Uterus (tissue), 4 donors: Measurements from ENCODE around the gene BIVM. TPM values are rescaled to one million over a fixed set of nuclear protein-coding genes. Genes with fewer than 3 reads are reported as not detected.

Experiments
- DNase-seq, 2 donors: peaks; one replicate each; pipeline ENCODE4 v3.0.0-alpha.2; 2019 to 2020
- H3K27ac ChIP-seq, 2 donors: fragments of 200-600 bp; sonication (generic); 1 replicate in 1 of 2; 2 replicates in 1 of 2; pipeline ENCODE4 v1.5.1; 2016 to 2018
- H3K27me3 ChIP-seq, 2 donors: fragments of 200-600 bp; sonication (generic); one replicate each; pipeline ENCODE4 v1.5.1; 2018 to 2019; ENCODE audit warnings: control low read depth in 1 of 2
- H3K36me3 ChIP-seq, 2 donors: fragments of 200-600 bp; sonication (generic); one replicate each; pipeline ENCODE4 v1.5.1; 2019; ENCODE audit warnings: control low read depth in 1 of 2
- H3K4me1 ChIP-seq, 2 donors: fragments of 200-600 bp; sonication (generic); one replicate each; pipeline ENCODE4 v1.5.1; 2018 to 2019; ENCODE audit warnings: control low read depth in 1 of 2
- H3K4me3 ChIP-seq, 2 donors: fragments of 200-600 bp; sonication (generic); 1 replicate in 1 of 2; 2 replicates in 1 of 2; pipeline ENCODE4 v1.5.1; 2018 to 2019; ENCODE audit warnings: mild to moderate bottlenecking in 1 of 2
- H3K9me3 ChIP-seq, 2 donors: fragments of 200-600 bp; sonication (generic); one replicate each; pipeline ENCODE4 v1.5.1; 2019; ENCODE audit warnings: control low read depth in 1 of 2
- POLR2A ChIP-seq, 2 donors: fragments of 450-650 bp; IDR thresholded peaks; one replicate each; pipeline ENCODE4 v1.6.1; 2016; ENCODE audit warnings: antibody characterized with exemption in 2 of 2, mild to moderate bottlenecking in 1 of 2, moderate library complexity in 1 of 2
- intact Hi-C: fragments of 100-400 bp; cut with DNase I; formaldehyde crosslinking; loops from one replicate; pipeline ENCODE4 v1.15.1; 2023; ENCODE audit warnings: low total_unique reads
- total RNA-seq, 4 donors: library from RNA; depleted of rRNA in 3 of 4; stranded (reverse); fragments of >200 nt in 3 of 4; gene quantifications; one replicate each; pipeline versions ENCODE4 v1.1.0 to v1.2.4, GENCODE V29; 2014 to 2023
- TF ChIP-seq, protein P1 (sequence below), 4 experiments: fragments of 200-600 bp in 2 of 4; fragments of 450-650 bp in 2 of 4; sonication (generic) in 2 of 4; IDR thresholded peaks; one replicate each; pipeline ENCODE4 v1.5.1; 2016 to 2019; ENCODE audit warnings: antibody characterized with exemption in 4 of 4, mild to moderate bottlenecking in 2 of 4, moderate library complexity in 1 of 4
- donor health status: DM: yes; HTN: yes; CAD: no.

Gene BIVM
- total RNA-seq, 4 donors from 2014 or later = 5.0 to 55.9 (median 18.0) TPM

DNA sequence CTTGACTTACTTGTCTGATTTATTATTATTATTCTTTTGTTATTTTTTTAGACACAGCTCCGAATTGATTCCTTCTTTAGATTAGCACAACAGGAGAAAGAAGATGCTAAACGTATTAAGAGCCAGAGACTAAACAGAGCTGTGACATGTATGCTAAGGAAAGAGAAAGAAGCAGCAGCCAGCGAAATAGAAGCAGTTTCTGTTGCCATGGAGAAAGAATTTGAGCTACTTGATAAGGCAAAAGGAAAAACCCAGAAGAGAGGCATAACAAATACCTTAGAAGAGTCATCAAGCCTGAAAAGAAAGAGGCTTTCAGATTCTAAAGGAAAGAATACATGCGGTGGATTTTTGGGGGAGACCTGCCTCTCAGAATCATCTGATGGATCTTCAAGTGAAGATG, 76.3 kb downstream of the BIVM start:
- DNase-seq = no peak
- Histone ChIP-seq H3K4me1 (no peaks in the 10 kb centered on the region), H3K4me3 (no peak overlapping the region), H3K9me3 (no peaks in the 10 kb centered on the region), H3K36me3 (no peaks in the 10 kb centered on the region), H3K27me3 (no peaks in the 10 kb centered on the region), H3K27ac (no peak overlapping the region)
- intact Hi-C loops = no loop called here
- no peak for TF ChIP-seq POLR2A (IDR thresholded peaks at IDR 0.05)
- TF ChIP-seq, protein P1, sequence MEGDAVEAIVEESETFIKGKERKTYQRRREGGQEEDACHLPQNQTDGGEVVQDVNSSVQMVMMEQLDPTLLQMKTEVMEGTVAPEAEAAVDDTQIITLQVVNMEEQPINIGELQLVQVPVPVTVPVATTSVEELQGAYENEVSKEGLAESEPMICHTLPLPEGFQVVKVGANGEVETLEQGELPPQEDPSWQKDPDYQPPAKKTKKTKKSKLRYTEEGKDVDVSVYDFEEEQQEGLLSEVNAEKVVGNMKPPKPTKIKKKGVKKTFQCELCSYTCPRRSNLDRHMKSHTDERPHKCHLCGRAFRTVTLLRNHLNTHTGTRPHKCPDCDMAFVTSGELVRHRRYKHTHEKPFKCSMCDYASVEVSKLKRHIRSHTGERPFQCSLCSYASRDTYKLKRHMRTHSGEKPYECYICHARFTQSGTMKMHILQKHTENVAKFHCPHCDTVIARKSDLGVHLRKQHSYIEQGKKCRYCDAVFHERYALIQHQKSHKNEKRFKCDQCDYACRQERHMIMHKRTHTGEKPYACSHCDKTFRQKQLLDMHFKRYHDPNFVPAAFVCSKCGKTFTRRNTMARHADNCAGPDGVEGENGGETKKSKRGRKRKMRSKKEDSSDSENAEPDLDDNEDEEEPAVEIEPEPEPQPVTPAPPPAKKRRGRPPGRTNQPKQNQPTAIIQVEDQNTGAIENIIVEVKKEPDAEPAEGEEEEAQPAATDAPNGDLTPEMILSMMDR (IDR thresholded peaks at IDR 0.05) = no peak

DNA sequence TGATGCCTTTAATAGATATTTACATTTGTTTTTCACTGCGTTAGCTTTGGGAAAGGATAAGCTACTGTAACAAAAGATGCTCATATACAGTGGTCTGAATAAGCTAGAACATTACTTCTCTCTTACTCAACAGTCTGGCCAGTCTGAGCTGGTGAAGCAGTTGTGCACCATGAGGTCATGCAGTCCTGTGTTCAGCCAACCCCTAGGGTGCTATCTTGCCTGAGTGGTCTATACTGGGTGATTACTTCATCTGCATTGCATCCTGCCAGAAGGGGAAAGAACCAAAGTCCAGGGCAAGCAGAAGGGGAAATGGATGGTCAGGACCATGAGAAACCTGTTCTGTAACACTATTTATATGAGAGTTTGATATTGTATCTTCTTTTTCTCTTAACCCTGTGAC, 78.4 kb downstream of the BIVM start:
- DNase-seq = no peak
- H3K9me3 ChIP-seq = no peaks in the 10 kb centered on the region
- no peaks in the 10 kb centered on the region for H3K36me3 ChIP-seq
- no peak overlapping the region for H3K27ac ChIP-seq
- intact Hi-C loops = no loop called here
- no peak overlapping the region for H3K4me3 ChIP-seq
- TF ChIP-seq POLR2A (IDR thresholded peaks at IDR 0.05) = no peak
- TF ChIP-seq, protein P1 (IDR thresholded peaks at IDR 0.05) = no peak
- H3K4me1 ChIP-seq = no peaks in the 10 kb centered on the region
- H3K27me3 ChIP-seq = no peaks in the 10 kb centered on the region

DNA sequence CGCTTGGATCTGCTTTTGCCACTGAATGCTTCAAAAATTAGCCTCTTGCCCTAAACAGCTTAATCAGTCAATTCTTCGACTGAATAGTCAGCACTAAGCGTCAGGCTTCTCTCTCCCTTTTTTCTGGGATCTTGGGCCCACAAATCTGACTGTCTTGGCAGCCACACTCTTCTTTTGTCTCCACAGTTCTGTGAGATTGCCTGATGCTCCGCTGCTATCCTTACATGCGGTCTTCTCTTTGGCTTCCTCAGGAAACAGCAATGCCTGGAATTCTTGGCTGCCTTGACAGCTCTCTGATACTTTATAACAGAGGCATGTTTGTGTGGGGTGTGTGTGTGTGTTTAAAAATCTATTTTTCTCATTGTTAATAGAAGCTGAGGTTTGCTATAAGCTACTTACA, 79.6 kb downstream of the BIVM start:
- intact Hi-C loops = no loop called here
- H3K27ac ChIP-seq = no peak overlapping the region
- no peak for DNase-seq
- no peaks in the 10 kb centered on the region for H3K36me3 ChIP-seq
- H3K4me3 ChIP-seq = no peak overlapping the region
- no peaks in the 10 kb centered on the region for H3K4me1 ChIP-seq
- H3K27me3 ChIP-seq = no peaks in the 10 kb centered on the region
- TF ChIP-seq, protein P1 (IDR thresholded peaks at IDR 0.05) = no peak
- no peak for TF ChIP-seq POLR2A (IDR thresholded peaks at IDR 0.05)
- H3K9me3 ChIP-seq = no peaks in the 10 kb centered on the region

DNA sequence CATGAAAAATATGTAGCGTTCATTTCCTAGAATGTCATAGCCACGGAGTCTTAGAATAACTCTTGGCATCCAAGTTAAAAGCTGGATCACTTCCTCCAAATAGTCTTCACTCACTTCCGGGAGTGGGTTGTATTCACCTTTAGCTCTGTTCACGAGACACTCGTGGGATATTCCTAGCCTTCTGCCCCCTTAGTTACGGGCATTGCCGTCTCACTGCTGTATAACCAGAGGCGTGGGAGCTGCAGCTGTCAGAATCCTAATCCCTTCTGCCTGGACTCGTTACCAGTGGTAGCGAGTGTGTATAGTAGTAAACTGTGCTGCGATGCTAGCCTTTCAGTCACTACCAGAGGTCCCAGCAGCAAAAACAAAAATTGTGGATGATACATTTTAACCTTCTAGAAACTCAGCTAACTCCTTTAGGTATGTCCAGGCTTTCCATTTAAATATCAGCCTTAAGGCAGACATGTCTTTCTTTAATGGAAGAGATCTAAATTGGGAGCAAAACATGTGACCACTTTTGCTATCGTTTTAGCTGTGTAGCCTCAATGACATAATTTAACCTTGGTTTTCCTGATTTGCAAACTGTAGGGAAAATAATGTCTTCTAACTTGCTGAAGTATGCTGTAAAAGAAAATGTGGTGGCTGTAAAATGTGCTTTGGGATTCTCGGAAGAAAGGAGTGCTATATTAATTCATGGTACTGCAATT, 81.0 kb downstream of the BIVM start:
- no peak overlapping the region for H3K27ac ChIP-seq
- TF ChIP-seq, protein P1 (IDR thresholded peaks at IDR 0.05) = no peak
- TF ChIP-seq POLR2A (IDR thresholded peaks at IDR 0.05) = no peak
- no peaks in the 10 kb centered on the region for H3K9me3 ChIP-seq
- intact Hi-C loops = no loop called here
- H3K27me3 ChIP-seq = no peaks in the 10 kb centered on the region
- no peaks in the 10 kb centered on the region for H3K4me1 ChIP-seq
- H3K36me3 ChIP-seq = no peaks in the 10 kb centered on the region
- no peak overlapping the region for H3K4me3 ChIP-seq
- DNase-seq = no peak

DNA sequence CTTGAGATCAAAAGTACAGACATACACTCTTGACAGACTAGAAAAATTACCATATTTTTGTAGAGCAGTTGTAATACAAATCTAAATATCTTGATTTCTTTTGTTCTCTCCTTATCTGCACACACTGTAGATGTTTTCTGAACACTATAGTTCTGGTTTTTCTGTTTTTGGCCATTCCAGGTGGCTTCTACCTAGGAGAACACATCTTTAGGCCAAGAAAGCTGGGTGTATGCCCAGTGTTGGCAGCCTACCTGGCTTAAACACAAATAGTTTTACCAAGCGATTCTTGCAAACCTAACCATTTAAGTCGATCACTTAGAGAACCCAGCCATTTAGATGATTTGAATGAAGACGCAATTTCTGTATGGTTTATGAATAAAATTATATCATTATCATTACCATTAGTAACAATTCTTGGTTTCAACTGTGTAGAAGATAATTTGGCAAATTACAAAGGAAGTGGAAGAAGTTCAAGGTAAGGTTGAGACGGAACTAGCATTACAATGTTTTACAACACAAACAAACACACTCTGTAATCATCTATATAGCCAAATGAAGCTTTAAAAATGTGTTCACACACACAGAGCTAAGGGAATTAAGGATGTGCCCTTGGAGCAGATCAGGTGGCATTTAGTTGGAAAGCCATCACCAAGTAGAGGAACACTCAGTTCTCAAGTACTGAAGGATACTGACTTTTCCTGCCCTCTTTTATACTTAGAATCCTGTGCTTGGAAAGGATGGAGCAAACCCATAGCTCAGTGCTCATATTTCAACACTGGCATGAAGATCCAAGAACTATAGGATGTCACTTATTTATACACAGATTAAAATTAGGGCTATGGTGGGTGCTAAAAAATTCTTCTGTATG, 83.1 kb downstream of the BIVM start:
- Histone ChIP-seq H3K4me3 (no peak overlapping the region), H3K36me3 (no peaks in the 10 kb centered on the region), H3K27me3 (no peaks in the 10 kb centered on the region), H3K9me3 (no peaks in the 10 kb centered on the region), H3K27ac (no peak overlapping the region), H3K4me1 (no peaks in the 10 kb centered on the region)
- DNase-seq = no peak
- TF ChIP-seq POLR2A (IDR thresholded peaks at IDR 0.05) = no peak
- TF ChIP-seq, protein P1 (IDR thresholded peaks at IDR 0.05) = no peak
- intact Hi-C loops = no loop called here
